ENCODE measurements around the gene VLDLR. TPM values are rescaled to one million over a fixed set of nuclear protein-coding genes. Genes with fewer than 3 reads are reported as not detected.
"Not testable (repeated sequence)": the region's sequence is repeated elsewhere in the genome, so short reads cannot be mapped to it uniquely, and the experiment has no call there.

VLDLR gene
- total RNA-seq, 1 donor from 2014 or later = 49.7 TPM

DNA sequence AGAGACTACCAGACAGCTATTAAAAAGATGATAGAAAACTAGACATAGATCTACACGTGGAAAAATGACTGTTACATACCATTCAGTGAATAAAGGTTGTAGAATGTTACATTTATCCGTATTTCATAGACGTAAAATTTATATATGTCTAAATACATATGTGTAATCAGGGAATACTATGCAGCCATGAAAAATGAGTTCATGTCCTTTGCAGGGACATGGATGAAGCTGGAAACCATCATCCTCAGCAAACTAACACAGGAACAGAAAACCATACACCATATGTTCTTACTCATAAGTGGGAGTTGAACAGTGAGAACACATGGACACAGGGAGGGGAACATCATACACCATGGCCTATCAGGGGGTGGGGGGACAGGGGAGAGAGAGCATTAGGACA, 85.7 kb downstream of the VLDLR start:
- DNase-seq (ENCODE audit: low spot score in 2 of 2); FAIRE-seq: not testable (repeated sequence)

Other genes starting within 250 kb of the VLDLR start
- gene KCNV2, start 95.7 kb downstream of the VLDLR start, total RNA-seq = not detected
- 32.2 TPM for gene PUM3, start 222.3 kb downstream of the VLDLR start, total RNA-seq

Measured in frontal cortex (tissue), 4 donors.